Endodermal cell (in vitro differentiated cells): Measurements from ENCODE around the gene GOLGA2. TPM values are rescaled to one million over a fixed set of nuclear protein-coding genes. Genes with fewer than 3 reads are reported as not detected.

ENCODE experiments used
- DNase-seq: peaks from one replicate; pipeline ENCODE4 v3.0.0-alpha.2; 2017
- H3K27ac ChIP-seq: 2 replicates; pipeline ENCODE4 v1.5.1; 2013; ENCODE audit warnings: mild to moderate bottlenecking, low read depth, low read length, moderate library complexity
- H3K27me3 ChIP-seq: 2 replicates; pipeline ENCODE4 v1.6.1; 2013; ENCODE audit warnings: mild to moderate bottlenecking, low read length, moderate library complexity; ENCODE audit not compliant: insufficient read depth, control insufficient read depth, poor library complexity, severe bottlenecking
- H3K36me3 ChIP-seq: 2 replicates; pipeline ENCODE4 v1.7.0; 2013; ENCODE audit warnings: mild to moderate bottlenecking, low read length, moderate library complexity; ENCODE audit not compliant: control insufficient read depth, insufficient read depth
- H3K4me1 ChIP-seq: one replicate; pipeline ENCODE4 v1.7.0; 2013; ENCODE audit warnings: low read length; ENCODE audit not compliant: control insufficient read depth, insufficient read depth
- H3K4me3 ChIP-seq: 2 replicates; pipeline ENCODE4 v1.5.1; 2013; ENCODE audit warnings: mild to moderate bottlenecking, low read length, moderate library complexity
- H3K9ac ChIP-seq: 2 replicates; pipeline ENCODE4 v1.6.1; 2013; ENCODE audit warnings: mild to moderate bottlenecking, low read length, moderate library complexity; ENCODE audit not compliant: poor library complexity, severe bottlenecking; ENCODE audit errors: extremely low read depth
- H3K9me3 ChIP-seq: 2 replicates; pipeline ENCODE4 v1.6.1; 2013; ENCODE audit warnings: mild to moderate bottlenecking, low read length, moderate library complexity; ENCODE audit not compliant: control insufficient read depth
- H3K27ac Mint-ChIP-seq: 2 replicates; pipeline ENCODE4 v1.8.0; 2020; ENCODE audit warnings: mixed read lengths
- H3K27me3 Mint-ChIP-seq: 2 replicates; pipeline ENCODE4 v1.8.0; 2021; ENCODE audit warnings: mild to moderate bottlenecking, mixed read lengths; ENCODE audit not compliant: insufficient read depth
- H3K36me3 Mint-ChIP-seq: 2 replicates; pipeline ENCODE4 v1.8.0; 2020; ENCODE audit warnings: low read depth, mixed read lengths
- H3K4me1 Mint-ChIP-seq: 2 replicates; pipeline ENCODE4 v1.8.0; 2020; ENCODE audit warnings: mixed read lengths
- H3K4me3 Mint-ChIP-seq: 2 replicates; pipeline ENCODE4 v1.8.0; 2020; ENCODE audit warnings: mild to moderate bottlenecking, moderate library complexity, mixed read lengths
- H3K9me3 Mint-ChIP-seq: 2 replicates; pipeline ENCODE4 v1.8.0; 2020; ENCODE audit warnings: mild to moderate bottlenecking, mixed read lengths
- WGBS, 2 experiments: methylation state at CpG; one replicate each; pipeline versions ENCODE4 v1.1.5 to v1.1.7; 2013; ENCODE audit warnings: missing lambda C conversion rate in 2 of 2, mixed read lengths in 1 of 2; ENCODE audit not compliant: insufficient coverage in 1 of 2, insufficient read length in 1 of 2; 5-methylcytosine and 5-hydroxymethylcytosine counted together
- total RNA-seq, 2 donors: library from RNA; stranded (reverse); fragmentation: NEBNext Ultra II Directional in 1 of 2; extraction: Animal tissue kit (Norgen Biotek cat#: 25700) in 1 of 2; gene quantifications; 2 replicates in 1 of 2; 3 replicates in 1 of 2; pipeline ENCODE4 v1.2.1, GENCODE V29; 2021
- TF ChIP-seq, protein P1 (sequence below): fragments of 200-600 bp; sonication (generic); conservative IDR thresholded peaks from 2 replicates; pipeline ENCODE4 v1.5.0; 2021; ENCODE audit warnings: antibody characterized with exemption, mild to moderate bottlenecking

Gene GOLGA2
- total RNA-seq, 2 donors from 2014 or later = 91.9 to 101 TPM

DNA sequence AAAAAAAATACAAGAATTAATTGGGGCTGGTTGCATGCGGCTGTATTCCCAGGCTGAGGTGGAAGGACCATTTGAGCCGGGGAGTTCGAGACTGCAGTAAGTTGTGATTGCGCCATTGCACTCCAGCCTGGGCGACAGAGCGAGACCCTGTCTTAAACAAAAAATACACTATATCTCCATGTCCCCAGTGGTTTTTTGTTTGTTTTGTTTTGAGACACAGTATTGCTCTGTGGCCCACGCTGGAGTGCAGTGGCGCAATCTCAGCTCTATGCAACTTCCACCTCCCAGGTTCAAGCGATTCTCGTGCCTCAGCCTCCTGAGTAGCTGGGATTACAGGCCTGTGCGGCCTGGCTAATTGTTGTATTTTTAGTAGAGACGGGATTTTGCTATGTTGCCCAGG is 48.0 kb upstream of the GOLGA2 start:
- Histone ChIP-seq H3K4me1 (no peaks in the 10 kb centered on the region), H3K4me3 (peak overlapping the region; percentile 95), H3K27me3 (no peaks in the 10 kb centered on the region), H3K27ac (no peak overlapping the region), H3K9me3 (no peaks in the 10 kb centered on the region), H3K9ac (no peak overlapping the region), H3K36me3 (peaks cover 17% of the 10 kb centered on the region)
- H3K4me3 Mint-ChIP-seq = peak overlapping the region; percentile 93
- H3K9me3 Mint-ChIP-seq = no peaks in the 10 kb centered on the region
- peaks cover 28% of the 10 kb centered on the region for H3K36me3 Mint-ChIP-seq
- no peak overlapping the region for H3K27ac Mint-ChIP-seq
- TF ChIP-seq, protein P1, sequence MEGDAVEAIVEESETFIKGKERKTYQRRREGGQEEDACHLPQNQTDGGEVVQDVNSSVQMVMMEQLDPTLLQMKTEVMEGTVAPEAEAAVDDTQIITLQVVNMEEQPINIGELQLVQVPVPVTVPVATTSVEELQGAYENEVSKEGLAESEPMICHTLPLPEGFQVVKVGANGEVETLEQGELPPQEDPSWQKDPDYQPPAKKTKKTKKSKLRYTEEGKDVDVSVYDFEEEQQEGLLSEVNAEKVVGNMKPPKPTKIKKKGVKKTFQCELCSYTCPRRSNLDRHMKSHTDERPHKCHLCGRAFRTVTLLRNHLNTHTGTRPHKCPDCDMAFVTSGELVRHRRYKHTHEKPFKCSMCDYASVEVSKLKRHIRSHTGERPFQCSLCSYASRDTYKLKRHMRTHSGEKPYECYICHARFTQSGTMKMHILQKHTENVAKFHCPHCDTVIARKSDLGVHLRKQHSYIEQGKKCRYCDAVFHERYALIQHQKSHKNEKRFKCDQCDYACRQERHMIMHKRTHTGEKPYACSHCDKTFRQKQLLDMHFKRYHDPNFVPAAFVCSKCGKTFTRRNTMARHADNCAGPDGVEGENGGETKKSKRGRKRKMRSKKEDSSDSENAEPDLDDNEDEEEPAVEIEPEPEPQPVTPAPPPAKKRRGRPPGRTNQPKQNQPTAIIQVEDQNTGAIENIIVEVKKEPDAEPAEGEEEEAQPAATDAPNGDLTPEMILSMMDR = no peak
- no peak for DNase-seq
- no peaks in the 10 kb centered on the region for H3K27me3 Mint-ChIP-seq
- WGBS, 2 experiments = 89 to 96% methylated on average over 8 to 12 of the region's 12 CpGs
- peaks cover 10% of the 10 kb centered on the region for H3K4me1 Mint-ChIP-seq

DNA sequence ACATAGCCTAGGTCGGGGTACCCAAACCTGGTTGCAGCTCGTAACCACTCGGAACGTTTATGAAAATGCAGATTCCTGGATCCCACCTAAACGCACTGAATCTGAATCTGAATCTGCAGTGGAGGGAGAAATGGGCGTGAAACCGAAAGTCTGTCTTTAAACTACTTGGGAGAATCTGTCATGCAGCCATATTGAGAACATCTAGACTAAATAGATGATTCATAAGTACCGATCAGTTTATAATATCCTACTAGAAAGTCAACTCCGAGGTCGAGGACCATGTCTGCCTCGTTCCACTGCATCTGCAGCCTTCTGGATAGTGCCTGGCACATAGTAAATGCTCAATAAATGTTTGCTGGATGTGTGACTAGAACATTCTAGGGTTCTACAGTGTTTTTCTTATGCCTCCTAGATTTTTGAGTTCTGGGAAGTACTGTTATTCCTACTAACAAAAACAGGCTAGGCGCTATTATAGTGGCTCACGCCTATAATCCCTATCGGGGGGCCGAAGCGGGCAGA is 47.5 kb upstream of the GOLGA2 start:
- H3K9me3 Mint-ChIP-seq = no peaks in the 10 kb centered on the region
- DNase-seq = no peak
- peaks cover 23% of the 10 kb centered on the region for H3K36me3 Mint-ChIP-seq
- Histone ChIP-seq H3K27me3 (no peaks in the 10 kb centered on the region), H3K27ac (peak overlapping the region; percentile 93), H3K9me3 (no peaks in the 10 kb centered on the region), H3K4me3 (peak overlapping the region; percentile 95), H3K4me1 (no peaks in the 10 kb centered on the region), H3K9ac (peak overlapping the region; percentile 72), H3K36me3 (peaks cover 17% of the 10 kb centered on the region)
- WGBS, 2 experiments = 32 to 34% methylated on average over 15 to 16 of the region's 16 CpGs
- peak overlapping the region; percentile 81 for H3K27ac Mint-ChIP-seq
- peak overlapping the region; percentile 93 for H3K4me3 Mint-ChIP-seq
- H3K27me3 Mint-ChIP-seq = no peaks in the 10 kb centered on the region
- TF ChIP-seq, protein P1 = no peak
- H3K4me1 Mint-ChIP-seq = peaks cover 5% of the 10 kb centered on the region

DNA sequence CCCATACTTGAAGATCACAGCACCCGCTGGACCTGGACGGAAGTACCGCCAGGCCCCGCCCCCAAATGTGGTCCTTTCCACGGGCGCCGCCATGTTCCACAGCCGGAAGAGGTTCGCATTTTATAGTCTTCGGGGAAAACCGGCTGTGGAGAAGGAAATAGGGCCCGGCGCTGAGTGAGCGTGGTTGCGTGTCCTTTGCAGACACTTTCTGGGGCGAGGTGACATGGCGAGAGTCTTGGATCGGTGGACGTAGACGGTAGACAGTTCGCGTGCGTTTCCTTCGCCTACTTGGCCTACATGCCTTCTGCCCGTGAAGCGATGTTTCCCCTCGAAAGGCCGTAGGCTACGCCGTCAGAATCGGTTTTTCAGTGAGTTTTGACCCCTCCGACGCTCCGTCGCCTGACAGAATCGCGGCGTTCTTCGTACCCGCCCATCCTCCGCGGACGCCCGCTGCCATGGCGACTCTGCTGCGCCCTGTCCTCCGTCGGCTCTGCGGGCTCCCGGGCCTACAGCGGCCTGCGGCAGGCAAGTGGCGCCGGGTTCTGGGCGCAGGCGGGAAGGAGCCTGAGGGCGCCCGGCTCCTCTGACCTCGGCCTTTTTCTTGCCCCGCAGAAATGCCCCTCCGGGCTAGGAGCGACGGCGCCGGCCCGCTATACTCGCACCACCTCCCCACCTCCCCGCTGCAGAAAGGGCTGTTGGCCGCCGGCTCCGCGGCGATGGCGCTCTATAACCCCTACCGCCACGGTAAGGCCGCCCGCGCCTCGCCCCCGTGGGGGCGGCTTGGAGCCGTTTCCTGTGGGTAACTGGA is 46.8 kb upstream of the GOLGA2 start, which contains the start of the genes COQ4 and TRUB2:
Gene COQ4, plus strand, starts transcription at position 436 of the 808 bp plus-strand sequence. Its CDS starts 20 bp downstream, at position 456.
Gene TRUB2, minus strand, starts transcription at position 44 of the 808 bp plus-strand sequence. Its CDS starts 39 bp downstream, at position 5.
- peak within 1 kb of the TSS; percentile 95 for H3K4me3 ChIP-seq
- 0% methylated on average over 42 to 83 of the region's 83 CpGs for WGBS, 2 experiments
- no peaks in the 10 kb centered on the region for H3K27me3 Mint-ChIP-seq
- peak within 1 kb of the TSS; percentile 93 for H3K27ac ChIP-seq
- peak within 1 kb of the TSS; percentile 93 for H3K4me3 Mint-ChIP-seq
- peak within 1 kb of the TSS; percentile 72 for H3K9ac ChIP-seq
- H3K27ac Mint-ChIP-seq = peak within 1 kb of the TSS; percentile 98
- H3K4me1 ChIP-seq = no peaks in the 10 kb centered on the region
- H3K27me3 ChIP-seq = no peaks in the 10 kb centered on the region
- no peaks in the 10 kb centered on the region for H3K9me3 Mint-ChIP-seq
- peaks cover 5% of the 10 kb centered on the region for H3K4me1 Mint-ChIP-seq
- TF ChIP-seq, protein P1 = no peak
- peaks cover 22% of the 10 kb centered on the region for H3K36me3 Mint-ChIP-seq
- H3K9me3 ChIP-seq = no peaks in the 10 kb centered on the region
- H3K36me3 ChIP-seq = peaks cover 18% of the 10 kb centered on the region
- DNase-seq = peak; percentile 97
